ENCODE data around the gene ZNF280A.

DNA sequence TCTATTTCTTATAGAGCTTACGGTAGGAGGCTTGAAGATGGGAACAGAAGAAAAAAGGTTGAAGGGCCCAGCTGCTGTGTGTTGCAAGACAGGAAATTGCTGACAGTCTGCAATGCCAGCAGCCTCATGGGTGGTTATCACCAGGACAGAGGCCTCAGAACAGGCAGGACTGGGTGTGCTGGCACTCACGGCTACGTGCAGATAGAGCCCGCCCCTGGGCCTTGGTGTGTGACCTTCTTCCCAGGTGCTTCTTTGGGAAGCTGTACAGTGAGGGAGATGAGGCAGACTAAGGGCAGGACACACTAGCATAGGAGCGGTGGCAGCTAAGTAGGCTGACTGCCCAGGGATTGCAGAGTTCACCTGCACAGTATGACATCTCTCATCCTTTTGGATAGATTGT, 26.4 kb upstream of the ZNF280A start:
- TF ChIP-seq, protein P1, sequence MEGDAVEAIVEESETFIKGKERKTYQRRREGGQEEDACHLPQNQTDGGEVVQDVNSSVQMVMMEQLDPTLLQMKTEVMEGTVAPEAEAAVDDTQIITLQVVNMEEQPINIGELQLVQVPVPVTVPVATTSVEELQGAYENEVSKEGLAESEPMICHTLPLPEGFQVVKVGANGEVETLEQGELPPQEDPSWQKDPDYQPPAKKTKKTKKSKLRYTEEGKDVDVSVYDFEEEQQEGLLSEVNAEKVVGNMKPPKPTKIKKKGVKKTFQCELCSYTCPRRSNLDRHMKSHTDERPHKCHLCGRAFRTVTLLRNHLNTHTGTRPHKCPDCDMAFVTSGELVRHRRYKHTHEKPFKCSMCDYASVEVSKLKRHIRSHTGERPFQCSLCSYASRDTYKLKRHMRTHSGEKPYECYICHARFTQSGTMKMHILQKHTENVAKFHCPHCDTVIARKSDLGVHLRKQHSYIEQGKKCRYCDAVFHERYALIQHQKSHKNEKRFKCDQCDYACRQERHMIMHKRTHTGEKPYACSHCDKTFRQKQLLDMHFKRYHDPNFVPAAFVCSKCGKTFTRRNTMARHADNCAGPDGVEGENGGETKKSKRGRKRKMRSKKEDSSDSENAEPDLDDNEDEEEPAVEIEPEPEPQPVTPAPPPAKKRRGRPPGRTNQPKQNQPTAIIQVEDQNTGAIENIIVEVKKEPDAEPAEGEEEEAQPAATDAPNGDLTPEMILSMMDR (IDR thresholded peaks at IDR 0.05), result no peak
- no peak for TF ChIP-seq POLR2A (IDR thresholded peaks at IDR 0.05)
